ENCODE results near the gene ZMPSTE24.

ZMPSTE24 gene

DNA sequence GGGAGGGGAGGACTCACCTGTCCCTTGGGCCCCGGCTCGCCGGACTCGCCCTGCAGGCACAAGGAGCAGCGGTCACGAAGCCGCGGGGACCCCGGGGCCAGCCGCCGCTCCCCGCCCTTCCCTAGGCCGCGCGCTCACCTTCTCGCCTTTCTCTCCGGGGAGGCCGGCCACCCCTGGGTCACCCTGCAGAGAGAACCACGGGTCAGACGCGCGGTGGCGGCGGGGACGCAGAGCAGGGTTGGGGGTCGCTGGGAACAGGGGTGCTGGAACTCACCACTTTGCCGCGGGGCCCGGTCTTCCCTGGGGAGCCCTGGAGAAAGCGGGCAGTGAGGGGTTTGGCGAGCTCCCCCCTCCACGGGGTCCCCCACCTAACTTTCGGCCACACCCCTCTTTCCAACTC lies 45.8 kb downstream of the ZMPSTE24 start:
- TF ChIP-seq, protein P1, sequence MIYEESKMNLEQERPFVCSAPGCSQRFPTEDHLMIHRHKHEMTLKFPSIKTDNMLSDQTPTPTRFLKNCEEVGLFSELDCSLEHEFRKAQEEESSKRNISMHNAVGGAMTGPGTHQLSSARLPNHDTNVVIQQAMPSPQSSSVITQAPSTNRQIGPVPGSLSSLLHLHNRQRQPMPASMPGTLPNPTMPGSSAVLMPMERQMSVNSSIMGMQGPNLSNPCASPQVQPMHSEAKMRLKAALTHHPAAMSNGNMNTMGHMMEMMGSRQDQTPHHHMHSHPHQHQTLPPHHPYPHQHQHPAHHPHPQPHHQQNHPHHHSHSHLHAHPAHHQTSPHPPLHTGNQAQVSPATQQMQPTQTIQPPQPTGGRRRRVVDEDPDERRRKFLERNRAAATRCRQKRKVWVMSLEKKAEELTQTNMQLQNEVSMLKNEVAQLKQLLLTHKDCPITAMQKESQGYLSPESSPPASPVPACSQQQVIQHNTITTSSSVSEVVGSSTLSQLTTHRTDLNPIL (CRISPR knock-in tag; IDR thresholded peaks at IDR 0.05; ENCODE audit: low read depth) = no peak
- TF ChIP-seq, protein P2, sequence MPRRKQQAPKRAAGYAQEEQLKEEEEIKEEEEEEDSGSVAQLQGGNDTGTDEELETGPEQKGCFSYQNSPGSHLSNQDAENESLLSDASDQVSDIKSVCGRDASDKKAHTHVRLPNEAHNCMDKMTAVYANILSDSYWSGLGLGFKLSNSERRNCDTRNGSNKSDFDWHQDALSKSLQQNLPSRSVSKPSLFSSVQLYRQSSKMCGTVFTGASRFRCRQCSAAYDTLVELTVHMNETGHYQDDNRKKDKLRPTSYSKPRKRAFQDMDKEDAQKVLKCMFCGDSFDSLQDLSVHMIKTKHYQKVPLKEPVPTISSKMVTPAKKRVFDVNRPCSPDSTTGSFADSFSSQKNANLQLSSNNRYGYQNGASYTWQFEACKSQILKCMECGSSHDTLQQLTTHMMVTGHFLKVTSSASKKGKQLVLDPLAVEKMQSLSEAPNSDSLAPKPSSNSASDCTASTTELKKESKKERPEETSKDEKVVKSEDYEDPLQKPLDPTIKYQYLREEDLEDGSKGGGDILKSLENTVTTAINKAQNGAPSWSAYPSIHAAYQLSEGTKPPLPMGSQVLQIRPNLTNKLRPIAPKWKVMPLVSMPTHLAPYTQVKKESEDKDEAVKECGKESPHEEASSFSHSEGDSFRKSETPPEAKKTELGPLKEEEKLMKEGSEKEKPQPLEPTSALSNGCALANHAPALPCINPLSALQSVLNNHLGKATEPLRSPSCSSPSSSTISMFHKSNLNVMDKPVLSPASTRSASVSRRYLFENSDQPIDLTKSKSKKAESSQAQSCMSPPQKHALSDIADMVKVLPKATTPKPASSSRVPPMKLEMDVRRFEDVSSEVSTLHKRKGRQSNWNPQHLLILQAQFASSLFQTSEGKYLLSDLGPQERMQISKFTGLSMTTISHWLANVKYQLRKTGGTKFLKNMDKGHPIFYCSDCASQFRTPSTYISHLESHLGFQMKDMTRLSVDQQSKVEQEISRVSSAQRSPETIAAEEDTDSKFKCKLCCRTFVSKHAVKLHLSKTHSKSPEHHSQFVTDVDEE (CRISPR knock-in tag; IDR thresholded peaks at IDR 0.05) = no peak
- TF ChIP-seq ZC3H10 (CRISPR knock-in tag; IDR thresholded peaks at IDR 0.05) (no peak), ZNF70 (CRISPR knock-in tag; IDR thresholded peaks at IDR 0.05) (no peak), ISL1 (CRISPR knock-in tag; IDR thresholded peaks at IDR 0.05) (no peak), ESRRG (CRISPR knock-in tag; IDR thresholded peaks at IDR 0.05) (no peak), TOX (CRISPR knock-in tag; IDR thresholded peaks at IDR 0.05; ENCODE audit: borderline replicate concordance) (no peak), ZFP3 (CRISPR knock-in tag; IDR thresholded peaks at IDR 0.05) (no peak), GLIS3 (CRISPR knock-in tag; IDR thresholded peaks at IDR 0.05) (no peak), PPARA (CRISPR knock-in tag; IDR thresholded peaks at IDR 0.05; ENCODE audit: borderline replicate concordance) (no peak), OSR1 (CRISPR knock-in tag; IDR thresholded peaks at IDR 0.05) (no peak), CSDC2 (CRISPR knock-in tag; IDR thresholded peaks at IDR 0.05) (no peak), TCF4 (CRISPR knock-in tag; IDR thresholded peaks at IDR 0.05; ENCODE audit: borderline replicate concordance) (no peak)
- TF ChIP-seq, protein P3, sequence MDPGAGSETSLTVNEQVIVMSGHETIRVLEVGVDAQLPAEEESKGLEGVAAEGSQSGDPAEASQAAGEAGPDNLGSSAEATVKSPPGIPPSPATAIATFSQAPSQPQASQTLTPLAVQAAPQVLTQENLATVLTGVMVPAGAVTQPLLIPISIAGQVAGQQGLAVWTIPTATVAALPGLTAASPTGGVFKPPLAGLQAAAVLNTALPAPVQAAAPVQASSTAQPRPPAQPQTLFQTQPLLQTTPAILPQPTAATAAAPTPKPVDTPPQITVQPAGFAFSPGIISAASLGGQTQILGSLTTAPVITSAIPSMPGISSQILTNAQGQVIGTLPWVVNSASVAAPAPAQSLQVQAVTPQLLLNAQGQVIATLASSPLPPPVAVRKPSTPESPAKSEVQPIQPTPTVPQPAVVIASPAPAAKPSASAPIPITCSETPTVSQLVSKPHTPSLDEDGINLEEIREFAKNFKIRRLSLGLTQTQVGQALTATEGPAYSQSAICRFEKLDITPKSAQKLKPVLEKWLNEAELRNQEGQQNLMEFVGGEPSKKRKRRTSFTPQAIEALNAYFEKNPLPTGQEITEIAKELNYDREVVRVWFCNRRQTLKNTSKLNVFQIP (CRISPR knock-in tag; IDR thresholded peaks at IDR 0.05; ENCODE audit: borderline replicate concordance, low read depth) = no peak
- TF ChIP-seq, protein P4, sequence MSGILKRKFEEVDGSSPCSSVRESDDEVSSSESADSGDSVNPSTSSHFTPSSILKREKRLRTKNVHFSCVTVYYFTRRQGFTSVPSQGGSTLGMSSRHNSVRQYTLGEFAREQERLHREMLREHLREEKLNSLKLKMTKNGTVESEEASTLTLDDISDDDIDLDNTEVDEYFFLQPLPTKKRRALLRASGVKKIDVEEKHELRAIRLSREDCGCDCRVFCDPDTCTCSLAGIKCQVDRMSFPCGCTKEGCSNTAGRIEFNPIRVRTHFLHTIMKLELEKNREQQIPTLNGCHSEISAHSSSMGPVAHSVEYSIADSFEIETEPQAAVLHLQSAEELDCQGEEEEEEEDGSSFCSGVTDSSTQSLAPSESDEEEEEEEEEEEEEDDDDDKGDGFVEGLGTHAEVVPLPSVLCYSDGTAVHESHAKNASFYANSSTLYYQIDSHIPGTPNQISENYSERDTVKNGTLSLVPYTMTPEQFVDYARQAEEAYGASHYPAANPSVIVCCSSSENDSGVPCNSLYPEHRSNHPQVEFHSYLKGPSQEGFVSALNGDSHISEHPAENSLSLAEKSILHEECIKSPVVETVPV (CRISPR knock-in tag; IDR thresholded peaks at IDR 0.05) = no peak
- no peak for ATAC-seq

DNA sequence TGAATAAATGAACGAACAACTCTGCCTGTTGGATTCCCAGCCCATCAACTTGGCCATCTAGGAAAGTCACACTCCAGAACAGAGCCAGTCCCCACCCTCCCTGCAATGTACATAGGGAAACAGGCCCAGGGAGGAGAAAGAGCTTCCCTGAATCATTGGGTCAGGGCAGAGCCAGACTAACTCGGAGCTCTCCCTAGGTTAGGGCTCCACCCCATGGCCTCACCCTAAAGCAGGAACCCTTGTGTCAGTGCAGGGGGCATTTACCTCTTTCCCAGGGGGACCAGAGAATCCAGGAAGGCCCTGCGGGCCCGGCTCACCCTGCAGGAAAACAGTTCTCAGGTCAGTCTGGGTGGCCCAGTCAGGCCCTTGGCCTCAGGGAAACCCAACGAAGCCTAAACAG lies 47.4 kb downstream of the ZMPSTE24 start:
- TF ChIP-seq, protein P3 (CRISPR knock-in tag; IDR thresholded peaks at IDR 0.05; ENCODE audit: borderline replicate concordance, low read depth) = no peak
- TF ChIP-seq TCF4 (CRISPR knock-in tag; IDR thresholded peaks at IDR 0.05; ENCODE audit: borderline replicate concordance) (no peak), ZNF565 (CRISPR knock-in tag; conservative IDR thresholded peaks at IDR 0.05; ENCODE audit: low read depth) (no peak), CSDC2 (CRISPR knock-in tag; IDR thresholded peaks at IDR 0.05) (no peak), SNAI2 (CRISPR knock-in tag; IDR thresholded peaks at IDR 0.05) (no peak), GLIS3 (CRISPR knock-in tag; IDR thresholded peaks at IDR 0.05) (no peak), ZFP3 (CRISPR knock-in tag; IDR thresholded peaks at IDR 0.05) (no peak)
- TF ChIP-seq, protein P1 (CRISPR knock-in tag; IDR thresholded peaks at IDR 0.05; ENCODE audit: low read depth) = no peak
- ATAC-seq = peak; percentile 58; the same call in 2 of the 3 replicates

DNA sequence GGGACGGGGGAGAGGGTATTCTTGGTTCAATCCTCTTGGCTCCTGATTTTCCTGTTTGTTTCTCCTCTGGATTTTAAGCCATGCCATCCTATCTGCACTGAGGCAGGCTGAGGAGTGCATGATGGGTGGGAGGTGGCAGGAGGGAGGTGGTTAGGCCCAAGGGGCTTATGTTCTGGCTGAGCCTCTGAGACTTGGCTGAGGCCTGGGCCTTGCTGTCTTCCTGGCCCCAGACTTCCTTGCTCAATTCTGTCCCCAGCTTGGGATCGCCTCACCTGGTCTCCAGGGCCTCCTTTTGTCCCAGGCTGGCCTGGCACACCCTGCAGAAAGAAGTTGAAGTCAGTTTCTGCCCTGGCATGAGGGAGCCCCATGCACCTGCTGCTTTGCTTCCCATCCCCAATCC lies 47.8 kb downstream of the ZMPSTE24 start:
- no peak for ATAC-seq
- TF ChIP-seq ESRRG (CRISPR knock-in tag; IDR thresholded peaks at IDR 0.05) = no peak
- no peak for TF ChIP-seq ZC3H10 (CRISPR knock-in tag; IDR thresholded peaks at IDR 0.05)
- no peak for TF ChIP-seq ZNF565 (CRISPR knock-in tag; conservative IDR thresholded peaks at IDR 0.05; ENCODE audit: low read depth)

DNA sequence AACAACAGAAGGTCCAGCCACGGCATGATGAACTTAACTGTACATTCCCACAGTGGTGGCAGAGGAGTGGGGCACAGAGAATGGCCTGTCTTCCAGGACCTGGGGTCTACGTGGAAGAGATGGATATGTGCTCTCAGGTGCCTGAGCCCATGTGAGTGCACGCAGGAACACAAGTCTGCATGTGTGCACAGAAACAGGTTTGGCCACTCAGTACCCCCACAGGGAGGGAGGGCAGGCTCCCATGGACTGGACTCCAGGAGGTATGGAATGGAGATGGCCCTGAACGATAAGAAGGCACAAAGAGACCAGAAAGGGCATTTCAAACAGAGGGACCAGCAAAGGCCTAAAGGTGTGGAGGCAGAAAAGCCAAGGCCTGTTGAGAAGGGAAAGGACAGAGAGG lies 48.3 kb downstream of the ZMPSTE24 start:
- ATAC-seq = no peak
- TF ChIP-seq BACH2 (CRISPR knock-in tag; IDR thresholded peaks at IDR 0.05; ENCODE audit: borderline replicate concordance) (no peak), RARB (CRISPR knock-in tag; IDR thresholded peaks at IDR 0.05) (no peak), TOX (CRISPR knock-in tag; IDR thresholded peaks at IDR 0.05; ENCODE audit: borderline replicate concordance) (no peak), PPARA (CRISPR knock-in tag; IDR thresholded peaks at IDR 0.05; ENCODE audit: borderline replicate concordance) (no peak), ZNF8 (CRISPR knock-in tag; IDR thresholded peaks at IDR 0.05) (no peak), ZNF565 (CRISPR knock-in tag; conservative IDR thresholded peaks at IDR 0.05; ENCODE audit: low read depth) (no peak), TCF4 (CRISPR knock-in tag; IDR thresholded peaks at IDR 0.05; ENCODE audit: borderline replicate concordance) (no peak), CSDC2 (CRISPR knock-in tag; IDR thresholded peaks at IDR 0.05) (no peak)
- TF ChIP-seq, protein P2 (CRISPR knock-in tag; IDR thresholded peaks at IDR 0.05) = no peak
- TF ChIP-seq, protein P4 (CRISPR knock-in tag; IDR thresholded peaks at IDR 0.05) = no peak
